Ovary (tissue), 3 donors: Measurements from ENCODE around the gene COP1.

Experiments
- POLR2A ChIP-seq: fragments of 450-650 bp; IDR thresholded peaks from one replicate; pipeline ENCODE4 v1.6.1; 2017; ENCODE audit warnings: antibody characterized with exemption, mild to moderate bottlenecking, moderate library complexity
- TF ChIP-seq, protein P1 (sequence below), 3 donors: fragments of 450-650 bp in 2 of 3; fragments of 200-600 bp in 1 of 3; IDR thresholded peaks; one replicate each; pipeline versions ENCODE4 v1.5.1 to v1.8.0; 2016 to 2022; ENCODE audit warnings: antibody characterized with exemption in 3 of 3, mild to moderate bottlenecking in 1 of 3
- donor health status: DM: no; HTN: no; CAD: no.

DNA sequence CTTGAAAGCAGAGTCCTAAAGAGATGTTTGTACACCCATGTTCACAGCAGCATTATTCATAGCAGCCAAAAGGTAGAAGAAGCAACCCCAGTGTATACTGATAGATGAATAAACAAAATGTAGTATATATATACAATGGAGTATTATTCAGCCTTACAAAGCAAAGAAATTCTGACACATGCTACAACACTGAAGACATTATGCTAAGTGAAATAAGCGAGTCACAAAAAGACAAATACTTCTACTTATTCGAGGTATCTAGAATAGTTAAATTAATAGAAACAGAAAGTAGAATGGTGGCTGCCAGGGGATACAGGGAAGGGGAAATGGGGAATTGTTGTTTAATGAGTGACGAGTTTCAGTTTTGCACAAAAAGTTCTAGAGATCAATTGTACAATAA lies 23.5 kb downstream of the COP1 start:
- TF ChIP-seq, protein P1, sequence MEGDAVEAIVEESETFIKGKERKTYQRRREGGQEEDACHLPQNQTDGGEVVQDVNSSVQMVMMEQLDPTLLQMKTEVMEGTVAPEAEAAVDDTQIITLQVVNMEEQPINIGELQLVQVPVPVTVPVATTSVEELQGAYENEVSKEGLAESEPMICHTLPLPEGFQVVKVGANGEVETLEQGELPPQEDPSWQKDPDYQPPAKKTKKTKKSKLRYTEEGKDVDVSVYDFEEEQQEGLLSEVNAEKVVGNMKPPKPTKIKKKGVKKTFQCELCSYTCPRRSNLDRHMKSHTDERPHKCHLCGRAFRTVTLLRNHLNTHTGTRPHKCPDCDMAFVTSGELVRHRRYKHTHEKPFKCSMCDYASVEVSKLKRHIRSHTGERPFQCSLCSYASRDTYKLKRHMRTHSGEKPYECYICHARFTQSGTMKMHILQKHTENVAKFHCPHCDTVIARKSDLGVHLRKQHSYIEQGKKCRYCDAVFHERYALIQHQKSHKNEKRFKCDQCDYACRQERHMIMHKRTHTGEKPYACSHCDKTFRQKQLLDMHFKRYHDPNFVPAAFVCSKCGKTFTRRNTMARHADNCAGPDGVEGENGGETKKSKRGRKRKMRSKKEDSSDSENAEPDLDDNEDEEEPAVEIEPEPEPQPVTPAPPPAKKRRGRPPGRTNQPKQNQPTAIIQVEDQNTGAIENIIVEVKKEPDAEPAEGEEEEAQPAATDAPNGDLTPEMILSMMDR (IDR thresholded peaks at IDR 0.05): no peak
- no peak for TF ChIP-seq POLR2A
